GM06990 (cell line): ENCODE data around the gene TBXAS1.

Experiments used
- DNase-seq: peaks from one replicate; pipeline ENCODE4 v3.0.0-alpha.2; 2011; ENCODE audit not compliant: insufficient read length; ENCODE audit errors: extremely low read depth
- H3K27me3 ChIP-seq: replicated peaks from 2 replicates; pipeline ENCODE4 v1.6.0; 2011; ENCODE audit warnings: low read length; ENCODE audit not compliant: control insufficient read depth, insufficient read depth
- H3K36me3 ChIP-seq: 2 replicates; pipeline ENCODE4 v1.5.1; 2011; ENCODE audit warnings: low read length; ENCODE audit not compliant: control insufficient read depth, insufficient read depth
- H3K4me3 ChIP-seq: replicated peaks from 2 replicates; pipeline ENCODE4 v1.5.1; 2011; ENCODE audit warnings: low read depth, mild to moderate bottlenecking, control low read depth, low read length
- CTCF ChIP-seq: IDR thresholded peaks from 2 replicates; pipeline ENCODE4 v1.5.1; 2011; ENCODE audit warnings: low read length, control low read depth, mild to moderate bottlenecking, inconsistent platforms; ENCODE audit not compliant: insufficient read depth, poor library complexity, severe bottlenecking

TBXAS1 gene

GRCh38 chr7:139820089-139820488, 9.0 kb upstream of the TBXAS1 start:
- H3K27me3 ChIP-seq = no peaks in the 10 kb centered on the region
- TF ChIP-seq CTCF = no peak
- DNase-seq = no peak
- H3K36me3 ChIP-seq = no peaks in the 10 kb centered on the region
- no peak overlapping the region for H3K4me3 ChIP-seq

- DNase-seq = no peak
Observed at GRCh38 chr7:139821349-139822105, 7.5 kb upstream of the TBXAS1 start.

GRCh38 chr7:139822855-139823254, 6.2 kb upstream of the TBXAS1 start:
- H3K36me3 ChIP-seq = no peaks in the 10 kb centered on the region
- no peak for TF ChIP-seq CTCF
- no peak overlapping the region for H3K4me3 ChIP-seq
- H3K27me3 ChIP-seq = no peaks in the 10 kb centered on the region
- no peak for DNase-seq

More at GRCh38 chr7:139821349-139822105, 7.5 kb upstream of the TBXAS1 start:
- H3K27me3 ChIP-seq = no peaks in the 10 kb centered on the region
- H3K36me3 ChIP-seq = no peaks in the 10 kb centered on the region
- no peak for TF ChIP-seq CTCF
- H3K4me3 ChIP-seq = no peak overlapping the region

GRCh38 chr7:139823959-139824521, 5.0 kb upstream of the TBXAS1 start:
- TF ChIP-seq CTCF = no peak
- H3K27me3 ChIP-seq = no peaks in the 10 kb centered on the region
- no peak for DNase-seq
- no peaks in the 10 kb centered on the region for H3K36me3 ChIP-seq
- H3K4me3 ChIP-seq = no peak overlapping the region

GRCh38 chr7:139825666-139826290, 3.3 kb upstream of the TBXAS1 start:
- no peak for TF ChIP-seq CTCF
- H3K36me3 ChIP-seq = no peaks in the 10 kb centered on the region
- no peak for DNase-seq
- no peak overlapping the region for H3K4me3 ChIP-seq
- H3K27me3 ChIP-seq = no peaks in the 10 kb centered on the region
